CD1c-positive myeloid dendritic cell (primary cell): ENCODE results near the gene P2RX2.
A peak's percentile ranks its signal among the peaks of the same experiment; 100 is the strongest.

Experiments
- DNase-seq: peaks from one replicate; pipeline ENCODE4 v3.0.0-alpha.2; 2016; ENCODE audit errors: extremely low spot score

The P2RX2 gene

GRCh38 chr12:132603240-132604150, 15.1 kb upstream of the P2RX2 start:
- DNase-seq = no peak

GRCh38 chr12:132604151-132604618, 14.4 kb upstream of the P2RX2 start:
- DNase-seq = no peak

GRCh38 chr12:132604668-132605441, 13.7 kb upstream of the P2RX2 start:
- DNase-seq = no peak

GRCh38 chr12:132605892-132606291, 12.7 kb upstream of the P2RX2 start:
- DNase-seq = no peak

GRCh38 chr12:132606466-132606865, 12.1 kb upstream of the P2RX2 start:
- DNase-seq = no peak

GRCh38 chr12:132606927-132607326, 11.6 kb upstream of the P2RX2 start:
- DNase-seq = no peak

GRCh38 chr12:132608231-132609171, 10.1 kb upstream of the P2RX2 start:
- DNase-seq = no peak

GRCh38 chr12:132610051-132610759, 8.4 kb upstream of the P2RX2 start, which contains the start of gene LRCOL1:
TSS of gene LRCOL1 (minus strand) at chr12:132610582. CDS start at chr12:132606251, 4,331 bp downstream.
- DNase-seq = peak; percentile 47

- no peak for DNase-seq
Measured at GRCh38 chr12:132610866-132611602, 7.5 kb upstream of the P2RX2 start.

- DNase-seq = no peak
Measured at GRCh38 chr12:132611620-132612019, 7.0 kb upstream of the P2RX2 start.

- no peak for DNase-seq
Measured at GRCh38 chr12:132614029-132614428, 4.5 kb upstream of the P2RX2 start.

- peak; percentile 83 for DNase-seq
Measured at GRCh38 chr12:132614861-132615578, 3.6 kb upstream of the P2RX2 start.

GRCh38 chr12:132615579-132616038, 3.0 kb upstream of the P2RX2 start:
- no peak for DNase-seq

GRCh38 chr12:132617135-132617701, 1.4 kb upstream of the P2RX2 start:
- DNase-seq = no peak

GRCh38 chr12:132617822-132618682, 524 bp upstream of the P2RX2 start:
- DNase-seq = no peak

- no peak for DNase-seq
Measured at GRCh38 chr12:132619071-132619385, 452 bp downstream of the P2RX2 start.

GRCh38 chr12:132619386-132620112, 973 bp downstream of the P2RX2 start:
- no peak for DNase-seq
